ENCODE data around the gene HNRNPA0.

DNA sequence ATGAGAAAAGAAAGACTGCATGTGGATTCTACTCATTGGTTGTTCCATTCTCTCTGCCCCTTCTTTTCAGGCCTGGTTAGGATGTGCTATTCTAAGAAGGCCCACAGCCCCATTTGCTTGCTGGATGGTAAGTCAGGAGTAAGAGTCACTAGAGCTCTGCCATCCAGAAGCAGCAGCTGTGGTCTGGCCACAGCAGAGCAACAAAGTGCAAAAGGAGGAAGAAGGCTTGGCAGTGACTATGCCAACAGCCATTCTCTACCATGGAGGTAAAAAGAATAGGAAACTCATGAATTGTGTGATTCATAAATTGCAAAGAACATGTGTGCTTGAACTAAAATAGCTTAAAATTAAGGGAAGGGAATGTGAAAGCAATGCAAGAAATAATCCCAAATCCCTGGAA lies 39.2 kb downstream of the HNRNPA0 start:
- TF ChIP-seq POLR2AphosphoS5 (IDR thresholded peaks at IDR 0.05; ENCODE audit: borderline replicate concordance, low read depth, low read length) (no peak), EZH2 (IDR thresholded peaks at IDR 0.05) (no peak), FOXP2 (optimal IDR thresholded peaks at IDR 0.05; ENCODE audit: control extremely low read depth, extremely low read length, insufficient read depth) (no peak)

Data from SK-N-MC (cell line).